ENCODE data around the gene GPR158.

GRCh38 chr10:25334445-25334844 is 159.6 kb downstream of the GPR158 start:
- TF ChIP-seq EGR1 (IDR thresholded peaks at IDR 0.05) (no peak), NFIC (IDR thresholded peaks at IDR 0.05) (no peak), YY1 (IDR thresholded peaks at IDR 0.05; ENCODE audit: low read depth) (no peak), RAD21 (IDR thresholded peaks at IDR 0.05; ENCODE audit: low read depth) (no peak), REST (IDR thresholded peaks at IDR 0.05; ENCODE audit: low read depth) (no peak), TEAD4 (IDR thresholded peaks at IDR 0.05) (no peak), EP300 (IDR thresholded peaks at IDR 0.05; ENCODE audit: borderline replicate concordance) (no peak), CREB1 (IDR thresholded peaks at IDR 0.05; ENCODE audit: low read depth) (no peak), TAF1 (IDR thresholded peaks at IDR 0.05; ENCODE audit: low read depth) (no peak), MAX (IDR thresholded peaks at IDR 0.05) (no peak), ZBTB7A (IDR thresholded peaks at IDR 0.05; ENCODE audit: low read depth) (no peak), CEBPB (IDR thresholded peaks at IDR 0.05) (no peak), FOXM1 (IDR thresholded peaks at IDR 0.05; ENCODE audit: borderline replicate concordance, low read depth) (no peak), TCF12 (IDR thresholded peaks at IDR 0.05; ENCODE audit: low read depth) (no peak)
